Measurements from ENCODE around the gene PKD2L1. TPM values are rescaled to one million over a fixed set of nuclear protein-coding genes. Genes with fewer than 3 reads are reported as not detected.
"Not testable (repeated sequence)": the region's sequence is repeated elsewhere in the genome, so short reads cannot be mapped to it uniquely, and the experiment has no call there.

PKD2L1 gene
- total RNA-seq: not detected
- not detected for polyA plus RNA-seq

DNA sequence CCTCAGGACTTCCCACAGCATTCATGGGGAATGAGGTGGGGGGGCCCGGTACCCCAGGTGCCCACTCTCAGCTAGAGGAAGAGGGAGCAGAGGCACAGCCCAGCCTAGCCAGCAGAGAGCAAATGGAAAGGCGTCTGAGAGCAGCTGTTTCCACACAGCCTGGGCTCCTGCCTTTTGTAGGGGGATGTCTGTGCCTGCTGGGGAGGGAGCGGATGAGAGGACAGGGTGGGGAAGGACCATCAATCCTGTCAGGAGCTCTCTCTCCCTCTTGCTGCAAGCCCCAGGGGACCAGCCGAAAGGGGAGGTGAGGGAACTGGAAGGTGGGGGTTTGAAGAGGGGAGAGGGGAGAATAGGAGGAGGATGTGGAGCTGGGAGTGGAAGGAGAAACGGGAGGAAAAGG is at the start of gene PKD2L1:
Gene PKD2L1 (minus strand): TSS at position 150 of the 400 bp plus-strand sequence. CDS start 125 bp downstream, at position 25.
- Mint-ChIP-seq H3K27ac (peak within 1 kb of the TSS in 1 of 8 donors; percentile 92), H3K4me3 (no peak within 1 kb of the TSS), H3K4me1 (peaks cover 0 to 4% (median 3%) of the 10 kb centered on the region in 3 donors), H3K9me3 (no peaks in the 10 kb centered on the region), H3K36me3 (peaks cover 0 to 1% (median 0%) of the 10 kb centered on the region in 3 donors), H3K27me3 (peaks cover 16 to 37% of the 10 kb centered on the region in 2 donors)
- Histone ChIP-seq H3K36me3 (ENCODE audit: insufficient read depth, low read length) (no peaks in the 10 kb centered on the region), H3K27me3 (ENCODE audit: insufficient read depth, low read length, poor library complexity, severe bottlenecking) (no peaks in the 10 kb centered on the region), H3K27ac (ENCODE audit: low read depth, low read length) (no peak within 1 kb of the TSS), H3K4me1 (ENCODE audit: insufficient read depth, low read length) (no peaks in the 10 kb centered on the region), H3K4me3 (ENCODE audit: low read length) (no peak within 1 kb of the TSS), H3K9me3 (ENCODE audit: low read length) (no peaks in the 10 kb centered on the region)
- ChIA-PET CTCF (interaction anchor here (1.3 to 2.3 kb wide), 3 partner anchors 9 to 188 kb away, joined by 3 to 7 read pairs (median 3); no protein-coding TSS in a partner anchor), POLR2A (no interaction called here)
- DNase-seq: no peak

DNA sequence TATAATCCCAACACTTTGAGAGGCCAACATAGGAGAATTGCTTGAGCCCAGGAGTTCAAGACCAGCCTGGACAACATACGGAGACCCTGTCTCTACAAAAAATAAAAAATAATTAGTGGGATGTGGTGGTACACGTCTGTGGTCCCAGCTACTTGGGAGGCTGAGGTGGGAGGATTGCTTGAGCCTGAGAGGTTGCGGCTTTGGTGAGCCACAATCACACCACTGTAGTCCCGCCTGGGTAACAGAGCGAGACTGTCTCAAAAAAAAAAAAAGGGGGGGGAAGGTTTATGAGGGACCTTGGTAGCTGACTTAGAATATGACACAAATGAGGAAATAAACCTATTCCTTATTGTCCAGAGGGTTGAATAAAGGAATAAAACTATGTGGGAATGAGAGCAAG is 47.8 kb upstream of the PKD2L1 start:
- CTCF ChIA-PET: no interaction called here
- peak overlapping the region in 1 of 8 donors; percentile 5 for H3K27ac Mint-ChIP-seq
- peaks cover 0 to 7% (median 0%) of the 10 kb centered on the region in 3 donors for H3K4me1 Mint-ChIP-seq

DNA sequence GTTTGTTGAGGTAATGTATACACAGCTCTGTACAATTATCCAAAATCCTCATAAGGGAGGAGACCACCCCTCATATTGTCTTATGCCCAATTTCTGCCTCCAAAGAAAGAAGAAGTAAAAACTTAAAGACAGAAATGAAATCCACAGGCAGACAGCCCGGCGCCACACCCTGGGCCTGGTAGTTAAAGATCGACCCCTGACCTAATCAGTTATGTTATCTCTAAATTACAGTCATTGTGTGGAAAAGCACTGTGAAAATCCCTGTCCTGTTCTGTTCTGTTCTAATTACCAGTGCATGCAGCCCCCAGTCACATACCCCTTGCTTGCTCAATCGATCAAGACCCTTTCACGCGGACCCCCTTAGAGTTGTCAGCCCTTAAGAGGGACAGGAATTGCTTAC is 46.6 kb upstream of the PKD2L1 start:
- CTCF ChIA-PET: interaction anchor here (0.8 kb wide), 1 partner anchor 11 kb away, joined by 3 read pairs; no protein-coding TSS in a partner anchor
- DNase-seq; H3K36me3 ChIP-seq (ENCODE audit: insufficient read depth, low read length); H3K27me3 Mint-ChIP-seq; H3K9me3 ChIP-seq (ENCODE audit: low read length); H3K4me3 ChIP-seq (ENCODE audit: low read length); H3K9me3 Mint-ChIP-seq; H3K27ac ChIP-seq (ENCODE audit: low read depth, low read length); H3K27me3 ChIP-seq (ENCODE audit: insufficient read depth, low read length, poor library complexity, severe bottlenecking); H3K4me3 Mint-ChIP-seq; POLR2A ChIA-PET; H3K4me1 Mint-ChIP-seq: not testable (repeated sequence)
- H3K4me1 ChIP-seq (ENCODE audit: insufficient read depth, low read length): peaks cover 22% of the 10 kb centered on the region
- Mint-ChIP-seq H3K36me3 (peaks cover 3 to 10% (median 4%) of the 10 kb centered on the region in 3 donors), H3K27ac (peak overlapping the region in 3 of 8 donors; percentile 41 to 84 (median 58))

More for the DNA sequence above, 47.8 kb upstream of the PKD2L1 start:
- Histone ChIP-seq H3K27ac (ENCODE audit: low read depth, low read length) (no peak overlapping the region), H3K36me3 (ENCODE audit: insufficient read depth, low read length) (no peaks in the 10 kb centered on the region), H3K4me3 (ENCODE audit: low read length) (no peak overlapping the region), H3K27me3 (ENCODE audit: insufficient read depth, low read length, poor library complexity, severe bottlenecking) (no peaks in the 10 kb centered on the region), H3K4me1 (ENCODE audit: insufficient read depth, low read length) (peaks cover 11% of the 10 kb centered on the region), H3K9me3 (ENCODE audit: low read length) (no peaks in the 10 kb centered on the region)
- H3K27me3 Mint-ChIP-seq: no peaks in the 10 kb centered on the region
- no peaks in the 10 kb centered on the region for H3K9me3 Mint-ChIP-seq
- DNase-seq: no peak
- H3K4me3 Mint-ChIP-seq: no peak overlapping the region
- peaks cover 7 to 21% (median 13%) of the 10 kb centered on the region in 3 donors for H3K36me3 Mint-ChIP-seq
- POLR2A ChIA-PET: interaction anchor here (0.6 kb wide), 1 partner anchor 141 kb away, joined by 3 read pairs; no protein-coding TSS in a partner anchor

DNA sequence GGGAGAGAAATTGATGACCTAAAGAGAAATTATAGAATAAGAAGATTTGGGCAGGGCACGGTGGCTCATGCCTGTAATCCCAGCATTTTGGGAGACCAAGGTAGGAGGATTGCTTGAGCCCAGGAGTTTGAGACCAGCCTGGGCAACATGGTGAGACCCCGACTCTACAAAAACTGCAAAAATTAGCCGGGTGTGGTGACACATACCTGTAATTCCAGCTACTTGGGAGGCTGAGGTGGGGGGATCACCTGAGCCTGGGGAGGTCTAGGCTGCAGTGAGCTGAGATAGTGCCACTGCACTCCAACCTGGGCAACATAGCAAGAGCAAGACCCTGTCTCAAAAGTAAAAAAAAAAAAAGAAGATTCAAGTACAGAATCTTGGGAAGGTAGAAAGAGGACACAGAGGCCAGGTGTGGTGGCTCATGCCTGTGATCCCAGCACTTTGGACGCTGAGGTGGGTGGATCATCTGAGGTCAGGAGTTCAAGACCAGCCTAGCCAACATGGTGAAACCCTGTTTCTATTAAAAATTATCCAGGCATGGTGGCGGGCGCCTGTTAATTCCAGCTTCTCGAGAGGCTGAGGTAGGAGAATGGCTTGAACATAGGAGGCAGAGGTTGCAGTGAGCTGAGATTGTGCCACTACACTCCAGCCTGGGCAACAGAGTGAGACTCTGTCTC is 44.8 kb upstream of the PKD2L1 start:
- H3K36me3 ChIP-seq (ENCODE audit: insufficient read depth, low read length); H3K27me3 Mint-ChIP-seq; H3K9me3 ChIP-seq (ENCODE audit: low read length); H3K9me3 Mint-ChIP-seq; H3K36me3 Mint-ChIP-seq; H3K4me3 ChIP-seq (ENCODE audit: low read length); H3K27me3 ChIP-seq (ENCODE audit: insufficient read depth, low read length, poor library complexity, severe bottlenecking); DNase-seq: not testable (repeated sequence)
- Histone ChIP-seq H3K27ac (ENCODE audit: low read depth, low read length) (peak overlapping the region; percentile 94), H3K4me1 (ENCODE audit: insufficient read depth, low read length) (peaks cover 41% of the 10 kb centered on the region)
- Mint-ChIP-seq H3K4me1 (peaks cover 16 to 25% (median 19%) of the 10 kb centered on the region in 3 donors), H3K4me3 (peak overlapping the region in 1 of 7 donors; percentile 23), H3K27ac (peak overlapping the region in 1 of 8 donors; percentile 64)
- ChIA-PET POLR2A (interaction anchor here (0.6 kb wide), 1 partner anchor 28 kb away, joined by 4 read pairs; no protein-coding TSS in a partner anchor), CTCF (interaction anchor here (1.8 kb wide), 1 partner anchor 20 kb away, joined by 7 read pairs; no protein-coding TSS in a partner anchor)

DNA sequence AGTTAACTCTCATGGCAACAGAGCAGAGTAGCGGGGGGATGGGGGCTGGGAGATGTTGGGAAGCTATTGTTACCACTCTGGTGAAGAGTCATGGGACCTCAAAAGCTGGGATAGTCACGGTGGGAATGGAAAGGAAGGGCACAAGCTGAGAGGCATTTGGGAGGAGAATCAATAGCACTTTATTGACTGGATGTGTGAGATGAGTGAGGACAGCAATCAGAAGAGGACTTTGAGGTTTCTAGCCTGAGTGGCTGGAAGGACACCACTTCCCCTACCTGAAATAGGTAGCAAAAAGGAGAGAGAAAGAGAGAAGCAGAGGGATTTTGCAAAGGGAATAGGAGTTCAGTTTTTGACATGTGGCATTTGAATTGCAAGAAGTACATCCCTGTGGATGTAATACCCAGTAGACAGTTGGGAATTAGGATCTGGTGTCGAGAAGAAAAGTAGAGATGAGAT is 44.2 kb upstream of the PKD2L1 start:
- peak overlapping the region; percentile 94 for H3K27ac ChIP-seq (ENCODE audit: low read depth, low read length)
- ChIA-PET POLR2A (no interaction called here), CTCF (interaction anchor here (1.0 to 1.8 kb wide), 2 partner anchors 20 to 27 kb away, joined by 3 to 7 read pairs; partner anchors contain the start of gene SCD)
- no peaks in the 10 kb centered on the region for H3K27me3 ChIP-seq (ENCODE audit: insufficient read depth, low read length, poor library complexity, severe bottlenecking)
- H3K4me1 ChIP-seq (ENCODE audit: insufficient read depth, low read length): peaks cover 41% of the 10 kb centered on the region
- H3K27me3 Mint-ChIP-seq: no peaks in the 10 kb centered on the region
- H3K27ac Mint-ChIP-seq: no peak overlapping the region
- H3K36me3 ChIP-seq (ENCODE audit: insufficient read depth, low read length): no peaks in the 10 kb centered on the region
- peaks cover 20 to 29% (median 24%) of the 10 kb centered on the region in 3 donors for H3K4me1 Mint-ChIP-seq
- no peaks in the 10 kb centered on the region for H3K9me3 Mint-ChIP-seq
- H3K36me3 Mint-ChIP-seq: no peaks in the 10 kb centered on the region
- H3K9me3 ChIP-seq (ENCODE audit: low read length): no peaks in the 10 kb centered on the region
- no peak for DNase-seq
- no peak overlapping the region for H3K4me3 Mint-ChIP-seq
- peak overlapping the region; percentile 81 for H3K4me3 ChIP-seq (ENCODE audit: low read length)

DNA sequence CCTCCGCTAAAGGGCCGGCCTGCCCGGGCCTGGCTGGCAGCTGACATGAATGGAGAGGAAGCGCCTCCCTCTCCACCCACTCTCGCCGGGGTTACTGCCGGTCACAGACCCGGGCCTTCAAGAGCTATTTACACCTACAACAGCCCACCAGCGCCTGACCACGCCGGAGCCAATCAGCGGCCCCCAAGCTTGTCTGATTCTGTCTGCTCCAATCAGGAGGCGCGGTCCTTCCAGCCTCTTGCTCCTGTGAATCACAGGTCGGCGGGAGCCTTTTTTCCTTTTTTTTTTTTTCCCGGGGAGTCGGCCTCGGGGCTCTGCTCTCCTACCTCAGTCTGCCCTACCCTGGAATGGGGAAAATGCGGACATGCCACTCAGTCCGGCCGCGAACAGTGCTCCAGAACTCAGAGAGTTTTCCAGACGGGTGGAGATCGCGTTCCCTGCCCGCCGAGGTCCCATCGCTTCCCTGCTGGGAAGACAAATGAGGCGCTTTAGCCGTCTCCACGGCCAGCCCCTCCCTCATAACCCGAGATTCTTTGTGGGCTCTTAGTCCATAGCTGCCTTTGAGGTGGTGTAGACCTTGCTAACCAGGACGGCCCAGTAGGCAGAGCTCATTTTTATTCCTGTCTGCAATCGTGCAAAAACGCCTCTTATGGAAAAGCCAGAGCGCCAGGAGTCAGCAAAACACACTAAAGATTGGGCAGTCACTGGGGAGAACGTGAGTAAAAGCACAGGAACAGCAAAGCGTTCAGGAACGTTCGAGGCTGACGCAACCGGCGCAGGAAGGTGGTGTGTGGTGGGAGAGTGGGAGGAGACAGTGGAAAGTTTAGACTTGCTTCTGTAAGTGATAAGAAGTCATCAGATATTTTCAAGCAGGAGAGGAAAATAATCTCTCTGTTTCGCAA is 43.5 kb upstream of the PKD2L1 start:
- POLR2A ChIA-PET: interaction anchor here (0.5 to 1.2 kb wide), 3 partner anchors 26 to 39 kb away, joined by 3 to 12 read pairs (median 4); partner anchors contain the start of gene SCD
- no peaks in the 10 kb centered on the region for H3K36me3 ChIP-seq (ENCODE audit: insufficient read depth, low read length)
- no peaks in the 10 kb centered on the region for H3K9me3 ChIP-seq (ENCODE audit: low read length)
- H3K36me3 Mint-ChIP-seq: no peaks in the 10 kb centered on the region
- no peaks in the 10 kb centered on the region for H3K27me3 Mint-ChIP-seq
- peaks cover 41% of the 10 kb centered on the region for H3K4me1 ChIP-seq (ENCODE audit: insufficient read depth, low read length)
- H3K27ac Mint-ChIP-seq: no peak overlapping the region
- H3K9me3 Mint-ChIP-seq: no peaks in the 10 kb centered on the region
- peaks cover 23 to 30% (median 25%) of the 10 kb centered on the region in 3 donors for H3K4me1 Mint-ChIP-seq
- no peaks in the 10 kb centered on the region for H3K27me3 ChIP-seq (ENCODE audit: insufficient read depth, low read length, poor library complexity, severe bottlenecking)
- peak overlapping the region; percentile 81 for H3K4me3 ChIP-seq (ENCODE audit: low read length)
- H3K4me3 Mint-ChIP-seq: no peak overlapping the region
- CTCF ChIA-PET: interaction anchor here (1.0 to 1.8 kb wide), 2 partner anchors 19 to 26 kb away, joined by 3 to 7 read pairs; partner anchors contain the start of gene SCD
- peak overlapping the region; percentile 94 for H3K27ac ChIP-seq (ENCODE audit: low read depth, low read length)
- DNase-seq: peak; percentile 78 to 86 (median 82)

DNA sequence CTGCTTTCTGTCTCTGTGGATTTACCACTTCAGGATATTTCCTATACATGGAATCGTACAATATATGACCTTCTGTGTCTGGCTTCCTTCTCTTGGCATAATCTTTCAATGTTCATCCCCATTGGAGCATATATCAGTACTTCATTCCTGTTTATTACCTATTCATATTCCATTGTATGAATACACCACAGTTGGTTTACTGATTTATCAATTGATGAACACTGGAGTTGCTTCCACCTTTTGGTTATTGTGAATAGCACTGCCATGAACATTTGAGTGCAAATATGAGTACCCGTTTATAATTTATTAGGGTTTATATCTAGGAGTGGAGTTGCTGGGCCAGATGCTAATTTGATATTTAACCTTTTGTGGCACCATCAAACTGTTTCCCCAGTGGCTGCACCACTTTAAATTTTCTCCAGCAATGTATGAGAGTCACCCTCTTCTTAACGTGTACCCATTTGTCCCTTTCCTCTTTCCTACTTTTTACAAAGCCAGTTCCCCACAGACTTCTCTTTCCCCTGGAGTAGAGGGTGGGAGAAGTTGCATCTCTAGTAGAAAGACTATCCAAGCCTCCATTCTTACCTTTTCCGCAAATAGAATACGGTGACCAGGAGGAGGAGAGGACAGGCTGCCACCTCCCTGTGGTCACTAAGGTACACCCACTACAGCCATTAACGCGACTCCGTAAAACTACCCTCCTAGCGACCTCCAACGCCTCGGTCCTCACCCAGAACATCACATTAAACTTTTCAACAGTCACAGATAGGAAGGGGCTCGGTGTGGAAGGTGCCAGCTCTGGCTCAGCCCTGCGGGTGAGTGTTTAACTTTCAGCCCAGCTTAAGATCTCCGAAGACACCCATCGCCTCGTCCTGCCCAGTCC is 42.6 kb upstream of the PKD2L1 start:
- peaks cover 23 to 25% (median 23%) of the 10 kb centered on the region in 3 donors for H3K4me1 Mint-ChIP-seq
- Histone ChIP-seq H3K9me3 (ENCODE audit: low read length) (no peaks in the 10 kb centered on the region), H3K4me3 (ENCODE audit: low read length) (peak overlapping the region; percentile 81), H3K4me1 (ENCODE audit: insufficient read depth, low read length) (peaks cover 41% of the 10 kb centered on the region), H3K27me3 (ENCODE audit: insufficient read depth, low read length, poor library complexity, severe bottlenecking) (no peaks in the 10 kb centered on the region), H3K27ac (ENCODE audit: low read depth, low read length) (peak overlapping the region; percentile 94), H3K36me3 (ENCODE audit: insufficient read depth, low read length) (no peaks in the 10 kb centered on the region)
- no peaks in the 10 kb centered on the region for H3K27me3 Mint-ChIP-seq
- no peaks in the 10 kb centered on the region for H3K36me3 Mint-ChIP-seq
- DNase-seq: no peak
- no peaks in the 10 kb centered on the region for H3K9me3 Mint-ChIP-seq
- ChIA-PET POLR2A (interaction anchor here (0.7 to 1.2 kb wide), 2 partner anchors 26 to 38 kb away, joined by 3 to 4 read pairs; partner anchors contain the start of gene SCD), CTCF (interaction anchor here (1.0 to 1.8 kb wide), 2 partner anchors 18 to 25 kb away, joined by 3 to 7 read pairs; partner anchors contain the start of gene SCD)
- peak overlapping the region in 1 of 7 donors; percentile 20 for H3K4me3 Mint-ChIP-seq
- no peak overlapping the region for H3K27ac Mint-ChIP-seq
